ENCODE measurements around the gene DCAF8L2.
"Not testable (repeated sequence)": the region's sequence is repeated elsewhere in the genome, so short reads cannot be mapped to it uniquely, and the experiment has no call there.

The DCAF8L2 gene

DNA sequence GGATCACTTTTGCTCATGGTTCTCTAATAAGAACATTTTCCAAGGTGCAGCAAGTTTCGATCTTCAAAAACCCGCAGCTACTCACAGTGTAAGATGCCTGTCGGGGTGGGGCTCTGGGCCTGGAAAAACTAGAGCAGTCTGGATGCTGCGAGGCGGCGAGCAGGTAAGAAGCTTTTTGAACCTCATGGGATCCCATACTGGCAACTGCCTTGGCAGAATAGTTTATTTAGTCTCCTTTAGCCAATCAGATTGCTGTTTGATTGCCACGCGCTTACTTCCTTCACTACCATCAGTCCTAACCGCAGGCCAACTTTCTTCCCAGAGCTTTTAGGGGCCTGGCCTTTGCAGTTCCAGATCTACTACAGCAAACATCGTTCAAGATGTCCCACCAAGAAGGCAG lies 156.4 kb downstream of the DCAF8L2 start:
- DNase-seq (ENCODE audit: low read depth) = no peak
- TF ChIP-seq, protein P1, sequence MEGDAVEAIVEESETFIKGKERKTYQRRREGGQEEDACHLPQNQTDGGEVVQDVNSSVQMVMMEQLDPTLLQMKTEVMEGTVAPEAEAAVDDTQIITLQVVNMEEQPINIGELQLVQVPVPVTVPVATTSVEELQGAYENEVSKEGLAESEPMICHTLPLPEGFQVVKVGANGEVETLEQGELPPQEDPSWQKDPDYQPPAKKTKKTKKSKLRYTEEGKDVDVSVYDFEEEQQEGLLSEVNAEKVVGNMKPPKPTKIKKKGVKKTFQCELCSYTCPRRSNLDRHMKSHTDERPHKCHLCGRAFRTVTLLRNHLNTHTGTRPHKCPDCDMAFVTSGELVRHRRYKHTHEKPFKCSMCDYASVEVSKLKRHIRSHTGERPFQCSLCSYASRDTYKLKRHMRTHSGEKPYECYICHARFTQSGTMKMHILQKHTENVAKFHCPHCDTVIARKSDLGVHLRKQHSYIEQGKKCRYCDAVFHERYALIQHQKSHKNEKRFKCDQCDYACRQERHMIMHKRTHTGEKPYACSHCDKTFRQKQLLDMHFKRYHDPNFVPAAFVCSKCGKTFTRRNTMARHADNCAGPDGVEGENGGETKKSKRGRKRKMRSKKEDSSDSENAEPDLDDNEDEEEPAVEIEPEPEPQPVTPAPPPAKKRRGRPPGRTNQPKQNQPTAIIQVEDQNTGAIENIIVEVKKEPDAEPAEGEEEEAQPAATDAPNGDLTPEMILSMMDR (IDR thresholded peaks at IDR 0.05; ENCODE audit: low read length, missing control alignments) = no peak
- no peak overlapping the region for H3K4me3 ChIP-seq (replicated peaks; ENCODE audit: low read depth, low read length)

- not testable (repeated sequence) for H3K4me3 ChIP-seq (replicated peaks; ENCODE audit: low read depth, low read length); DNase-seq (ENCODE audit: low read depth)
Measured at GRCh38 chrX:27750298-27750697, 160.2 kb downstream of the DCAF8L2 start.

GRCh38 chrX:27751976-27752375 lies 161.8 kb downstream of the DCAF8L2 start:
- DNase-seq (ENCODE audit: low read depth) = peak; percentile 30
- TF ChIP-seq, protein P1 (IDR thresholded peaks at IDR 0.05; ENCODE audit: low read length, missing control alignments) = no peak
- no peak overlapping the region for H3K4me3 ChIP-seq (replicated peaks; ENCODE audit: low read depth, low read length)

DNA sequence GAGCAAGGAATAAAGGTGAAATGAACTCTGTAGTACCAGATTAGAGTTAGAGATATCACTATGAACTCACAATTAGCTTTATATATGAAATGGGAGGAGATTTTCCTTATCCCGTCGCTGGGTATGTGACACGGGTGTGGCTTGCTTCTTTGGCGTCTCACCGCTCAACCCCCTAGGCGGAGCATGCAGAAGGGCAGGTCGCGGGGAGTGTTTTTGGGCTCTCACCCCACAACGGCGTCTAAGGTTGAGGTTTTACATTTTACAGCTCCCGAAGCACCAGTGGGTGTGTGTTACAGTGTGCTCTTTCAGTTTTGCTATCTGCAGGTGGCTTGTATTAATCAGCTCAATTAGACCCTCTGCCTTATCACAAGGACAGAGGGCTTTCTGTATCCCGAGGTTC lies 175.6 kb downstream of the DCAF8L2 start:
- DNase-seq (ENCODE audit: low read depth) = no peak
- TF ChIP-seq, protein P1 (IDR thresholded peaks at IDR 0.05; ENCODE audit: low read length, missing control alignments) = no peak
- H3K4me3 ChIP-seq (replicated peaks; ENCODE audit: low read depth, low read length) = no peak overlapping the region

DNA sequence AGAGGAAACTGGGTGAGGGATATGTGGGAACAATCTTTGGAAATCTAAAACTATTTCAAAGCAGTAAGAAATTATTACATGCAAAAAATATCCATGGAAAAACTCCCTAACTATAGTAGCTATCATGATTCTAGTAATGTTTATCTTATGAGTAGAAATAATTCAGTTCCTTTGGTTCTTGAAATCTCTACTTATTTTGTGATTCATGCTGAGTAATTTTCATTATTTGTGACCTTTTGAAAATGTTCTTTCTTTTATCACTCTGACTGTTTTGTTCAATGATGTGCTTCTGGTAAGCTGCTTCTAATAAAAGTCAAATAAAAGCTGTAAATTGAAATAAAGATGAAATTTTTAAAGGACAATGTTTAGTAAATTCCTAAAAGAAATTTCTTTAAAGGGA lies 177.2 kb downstream of the DCAF8L2 start:
- DNase-seq (ENCODE audit: low read depth) = peak; percentile 7
- H3K4me3 ChIP-seq (replicated peaks; ENCODE audit: low read depth, low read length) = no peak overlapping the region
- TF ChIP-seq, protein P1 (IDR thresholded peaks at IDR 0.05; ENCODE audit: low read length, missing control alignments) = no peak

GRCh38 chrX:27775984-27776383 lies 185.8 kb downstream of the DCAF8L2 start:
- no peak for DNase-seq (ENCODE audit: low read depth)
- TF ChIP-seq, protein P1 (IDR thresholded peaks at IDR 0.05; ENCODE audit: low read length, missing control alignments) = no peak
- no peak overlapping the region for H3K4me3 ChIP-seq (replicated peaks; ENCODE audit: low read depth, low read length)

- TF ChIP-seq, protein P1 (IDR thresholded peaks at IDR 0.05; ENCODE audit: low read length, missing control alignments) = no peak
- DNase-seq (ENCODE audit: low read depth) = no peak
- no peak overlapping the region for H3K4me3 ChIP-seq (replicated peaks; ENCODE audit: low read depth, low read length)
Measured at GRCh38 chrX:27796640-27797257, 206.6 kb downstream of the DCAF8L2 start.
